HEK293T (cell line): ENCODE data around the gene MRPS23.

ENCODE experiments used
- CTCF ChIA-PET: fragments of 350-600 bp; formaldehyde crosslinking; extraction: SDS; loops from one replicate; lab custom pipeline; 2021; ENCODE audit warnings: antibody characterized with exemption, inconsistent platforms; lab: Yijun Ruan, JAX
- POLR2A ChIA-PET: fragments of 350-600 bp; formaldehyde crosslinking; extraction: SDS; loops from one replicate; lab custom pipeline; 2020; ENCODE audit warnings: antibody characterized with exemption, inconsistent platforms; lab: Yijun Ruan, JAX
- DNase-seq: peaks from one replicate; pipeline ENCODE4 v3.0.0; 2012; ENCODE audit warnings: mixed read lengths; ENCODE audit errors: extremely low spot score
- ARNT ChIP-seq: fragments of 450-650 bp; IDR thresholded peaks from 2 replicates; pipeline ENCODE4 v1.6.1; 2017; ENCODE audit warnings: mild to moderate bottlenecking
- BHLHE40 ChIP-seq: fragments of 450-650 bp; IDR thresholded peaks from 2 replicates; pipeline ENCODE4 v1.6.1; 2016; ENCODE audit warnings: mild to moderate bottlenecking, moderate library complexity, borderline replicate concordance
- CTBP1 ChIP-seq: fragments of 450-650 bp; IDR thresholded peaks from 2 replicates; pipeline ENCODE4 v1.6.1; 2016; ENCODE audit warnings: borderline replicate concordance
- ELF4 ChIP-seq: fragments of 450-650 bp; IDR thresholded peaks from 2 replicates; pipeline ENCODE4 v1.6.1; 2017; ENCODE audit warnings: antibody characterized with exemption
- FOXA1 ChIP-seq: fragments of 450-650 bp; IDR thresholded peaks from 2 replicates; pipeline ENCODE4 v1.6.1; 2016; ENCODE audit warnings: mild to moderate bottlenecking
- FOXK2 ChIP-seq: fragments of 450-650 bp; IDR thresholded peaks from 2 replicates; pipeline ENCODE4 v1.6.1; 2016; ENCODE audit warnings: mild to moderate bottlenecking
- FOXM1 ChIP-seq: fragments of 450-650 bp; IDR thresholded peaks from 2 replicates; pipeline ENCODE4 v1.6.1; 2017; ENCODE audit warnings: mild to moderate bottlenecking, borderline replicate concordance
- HDGF ChIP-seq: fragments of 450-650 bp; IDR thresholded peaks from 2 replicates; pipeline ENCODE4 v1.6.1; 2017; ENCODE audit warnings: antibody characterized with exemption, borderline replicate concordance
- L3MBTL2 ChIP-seq: fragments of 450-650 bp; conservative IDR thresholded peaks from 2 replicates; pipeline ENCODE4 v1.6.1; 2016; ENCODE audit warnings: mild to moderate bottlenecking
- LEF1 ChIP-seq: fragments of 450-650 bp; IDR thresholded peaks from 2 replicates; pipeline ENCODE4 v1.6.1; 2017; ENCODE audit warnings: mild to moderate bottlenecking, borderline replicate concordance
- NFRKB ChIP-seq: fragments of 450-650 bp; IDR thresholded peaks from 2 replicates; pipeline ENCODE4 v1.6.1; 2016; ENCODE audit warnings: mild to moderate bottlenecking, moderate library complexity
- PKNOX1 ChIP-seq: fragments of 450-650 bp; IDR thresholded peaks from 2 replicates; pipeline ENCODE4 v1.6.1; 2016
- SP1 ChIP-seq: fragments of 450-650 bp; IDR thresholded peaks from 2 replicates; pipeline ENCODE4 v1.6.1; 2017
- SUZ12 ChIP-seq: fragments of 450-650 bp; IDR thresholded peaks from 2 replicates; pipeline ENCODE4 v1.6.1; 2016; ENCODE audit warnings: mild to moderate bottlenecking
- TARDBP ChIP-seq: fragments of 450-650 bp; IDR thresholded peaks from 2 replicates; pipeline ENCODE4 v1.6.1; 2016
- ZNF384 ChIP-seq: fragments of 450-650 bp; IDR thresholded peaks from 2 replicates; pipeline ENCODE4 v1.6.1; 2016

The MRPS23 gene

GRCh38 chr17:57866319-57866718 is 16.5 kb upstream of the MRPS23 start:
- no peak for TF ChIP-seq BHLHE40
- no peak for TF ChIP-seq FOXM1
- TF ChIP-seq L3MBTL2: no peak
- TF ChIP-seq ZNF384: no peak
- TF ChIP-seq ARNT: no peak
- no peak for TF ChIP-seq FOXA1
- TF ChIP-seq FOXK2: no peak
- TF ChIP-seq TARDBP: no peak
- no peak for TF ChIP-seq SUZ12
- no peak for TF ChIP-seq ELF4
- no peak for TF ChIP-seq LEF1
- TF ChIP-seq CTBP1: no peak
- TF ChIP-seq HDGF: no peak
- TF ChIP-seq PKNOX1: no peak
- TF ChIP-seq SP1: no peak
- no peak for TF ChIP-seq NFRKB
- ChIA-PET POLR2A (interaction anchor here (1.0 kb wide), 1 partner anchor 141 kb away, joined by 4 read pairs; the partner anchor contains the start of gene SRSF1), CTCF (no interaction called here)
- DNase-seq: no peak

GRCh38 chr17:57864273-57864672 is 14.4 kb upstream of the MRPS23 start:
- TF ChIP-seq SP1 (no peak), CTBP1 (no peak), FOXA1 (no peak), LEF1 (no peak), HDGF (no peak), NFRKB (no peak), BHLHE40 (no peak), ZNF384 (no peak), TARDBP (no peak)
- CTCF ChIA-PET: no interaction called here
- no peak for DNase-seq
- POLR2A ChIA-PET: interaction anchor here (0.6 kb wide), 1 partner anchor 13 kb away, joined by 3 read pairs; no protein-coding TSS in a partner anchor

GRCh38 chr17:57862694-57863667 is 13.1 kb upstream of the MRPS23 start:
- no peak for DNase-seq
- ChIA-PET POLR2A (interaction anchor here (1.0 kb wide), 1 partner anchor 13 kb away, joined by 3 read pairs; the partner anchor contains the start of gene MRPS23), CTCF (interaction anchor here (0.7 kb wide), 1 partner anchor 137 kb away, joined by 3 read pairs; no protein-coding TSS in a partner anchor)
- TF ChIP-seq SP1: no peak
- no peak for TF ChIP-seq PKNOX1
- no peak for TF ChIP-seq ARNT
- TF ChIP-seq HDGF: no peak

GRCh38 chr17:57861790-57862693 is 12.2 kb upstream of the MRPS23 start:
- ChIA-PET POLR2A (interaction anchor here (3.4 kb wide), 1 partner anchor 8 kb away, joined by 12 read pairs; no protein-coding TSS in a partner anchor), CTCF (interaction anchor here (0.7 kb wide), 1 partner anchor 138 kb away, joined by 3 read pairs; no protein-coding TSS in a partner anchor)
- TF ChIP-seq TARDBP: no peak
- TF ChIP-seq ZNF384: no peak
- no peak for TF ChIP-seq ELF4
- TF ChIP-seq FOXK2: no peak
- DNase-seq: no peak

GRCh38 chr17:57861000-57861789 is 11.4 kb upstream of the MRPS23 start:
- POLR2A ChIA-PET: interaction anchor here (0.6 to 3.4 kb wide), 5 partner anchors 9 to 145 kb away, joined by 3 to 12 read pairs (median 5); partner anchors contain the start of gene MRPS23
- CTCF ChIA-PET: interaction anchor here (0.6 to 7.6 kb wide), 6 partner anchors 13 to 687 kb away, joined by 3 to 84 read pairs (median 5); no protein-coding TSS in a partner anchor
- DNase-seq: no peak
- TF ChIP-seq FOXM1 (no peak), SUZ12 (no peak), LEF1 (no peak), FOXA1 (no peak), SP1 (no peak), HDGF (no peak), ZNF384 (no peak), L3MBTL2 (no peak), BHLHE40 (no peak), FOXK2 (no peak), CTBP1 (no peak), NFRKB (no peak), PKNOX1 (no peak), ELF4 (no peak), ARNT (no peak), TARDBP (no peak)
